GM21515 (cell line): ENCODE measurements around the gene THOC2.
"Not testable (repeated sequence)": the region's sequence is repeated elsewhere in the genome, so short reads cannot be mapped to it uniquely, and the experiment has no call there.

ENCODE experiments used
- ATAC-seq: cut with Tn5 transposase; IDR thresholded peaks from one replicate; pipeline ENCODE4 v1.9.1; 2021; ENCODE audit not compliant: unreplicated experiment

The THOC2 gene

GRCh38 chrX:123590842-123591486 is 141.9 kb downstream of the THOC2 start:
- peak; percentile 77 for ATAC-seq

- ATAC-seq, result no peak
Measured at GRCh38 chrX:123588723-123589122, 144.1 kb downstream of the THOC2 start.

DNA sequence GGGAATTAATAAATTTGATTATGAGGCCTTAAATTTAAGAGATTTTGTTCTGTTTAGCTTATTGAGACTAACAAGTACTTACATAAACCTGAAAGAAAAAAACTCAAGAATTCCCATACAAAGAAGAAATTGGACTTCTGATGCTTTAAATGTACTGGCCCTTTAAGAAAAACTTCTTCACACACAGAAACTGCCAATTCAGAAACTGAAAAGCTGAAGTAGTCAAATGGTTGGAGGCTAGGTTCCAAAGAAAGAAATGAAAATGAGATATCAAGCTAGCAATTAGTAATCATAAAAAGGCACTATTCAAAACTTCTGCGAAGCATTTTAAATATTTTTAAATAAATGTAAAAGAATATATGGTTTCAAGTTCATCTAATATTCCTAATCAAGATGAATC is 151.3 kb downstream of the THOC2 start:
- ATAC-seq, result no peak

DNA sequence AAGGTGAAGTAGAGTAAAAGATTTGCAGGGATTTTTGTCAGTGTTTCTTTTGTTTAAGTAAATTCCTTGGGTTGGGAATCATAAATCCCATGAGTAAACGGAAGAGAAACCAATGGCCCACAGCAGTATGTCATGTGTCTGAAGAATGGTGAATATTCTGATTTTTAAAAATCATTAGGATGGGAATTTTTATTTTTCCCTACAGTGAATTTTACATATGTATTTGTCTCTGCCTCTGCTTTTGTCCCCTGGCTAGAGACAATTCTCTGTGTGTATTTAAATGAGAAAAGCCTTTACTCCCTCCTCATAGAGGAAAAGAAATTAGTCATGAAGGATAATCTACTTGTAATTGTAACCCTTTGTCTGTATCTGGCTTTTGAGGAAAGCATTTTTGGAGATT is 152.1 kb downstream of the THOC2 start:
- ATAC-seq, result no peak

DNA sequence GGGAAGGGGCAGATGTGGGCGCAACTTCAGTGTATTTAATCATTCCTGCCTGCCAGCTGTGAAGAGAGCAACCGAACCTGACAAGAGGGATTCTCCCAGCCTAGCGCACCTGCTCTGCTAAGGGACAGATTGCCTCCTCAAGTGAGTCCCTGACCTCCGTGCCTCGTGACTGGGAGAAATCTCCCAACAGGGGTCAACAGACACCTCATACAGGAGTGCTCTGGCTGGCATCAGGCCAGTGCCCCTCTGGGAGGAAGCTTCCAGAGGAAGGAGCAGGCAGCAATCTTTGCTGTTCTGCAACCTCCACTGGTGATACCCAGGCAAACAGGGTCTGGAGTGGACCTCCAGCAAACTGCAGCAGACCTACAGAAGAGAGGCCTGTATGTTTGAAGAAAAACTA is 158.8 kb downstream of the THOC2 start:
- ATAC-seq, result not testable (repeated sequence)

- ATAC-seq, result no peak
Measured at GRCh38 chrX:123570011-123570590, 162.8 kb downstream of the THOC2 start.

- no peak for ATAC-seq
Measured at GRCh38 chrX:123563167-123563566, 169.7 kb downstream of the THOC2 start.

DNA sequence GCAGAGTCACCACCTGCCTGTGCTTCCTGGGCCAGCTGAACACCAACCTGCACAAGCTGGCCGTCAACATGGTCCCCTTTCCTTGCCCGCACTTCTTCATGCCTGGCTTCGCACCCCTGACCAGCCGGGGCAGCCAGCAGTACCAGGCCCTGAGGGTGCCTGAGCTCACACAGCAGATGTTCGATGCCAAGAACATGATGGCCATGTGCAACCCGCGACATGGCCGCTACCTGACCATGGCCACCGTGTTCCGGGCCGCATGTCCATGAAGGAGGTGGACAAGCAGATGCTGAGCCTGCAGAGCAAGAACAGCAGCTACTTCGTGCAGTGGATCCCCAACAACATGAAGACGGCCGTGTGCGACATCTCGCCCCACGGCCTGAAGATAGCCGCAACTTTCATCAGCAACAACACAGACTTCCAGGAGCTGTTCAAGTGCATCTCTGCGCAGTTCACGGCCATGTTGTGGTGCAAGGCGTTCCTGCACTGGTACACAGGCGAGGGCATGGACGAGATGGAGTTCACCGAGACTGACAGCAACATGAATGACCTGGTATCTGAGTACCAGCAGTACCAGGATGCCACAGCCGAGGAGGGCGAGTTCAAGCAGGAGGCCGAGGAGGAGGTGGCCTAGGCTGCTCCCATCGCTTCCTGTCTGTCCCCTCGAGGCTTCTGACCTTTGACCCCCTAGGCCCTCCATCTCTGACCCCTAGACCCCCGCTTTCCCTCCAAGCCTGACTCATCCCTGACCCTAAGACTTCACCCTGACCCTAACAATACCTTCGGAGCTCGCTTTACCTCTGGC is 170.3 kb downstream of the THOC2 start:
- no peak for ATAC-seq

- ATAC-seq, result no peak
Measured at GRCh38 chrX:123561439-123562215, 171.2 kb downstream of the THOC2 start.

- ATAC-seq, result no peak
Measured at GRCh38 chrX:123550829-123551228, 182.0 kb downstream of the THOC2 start.
